Measurements from ENCODE around the gene VEGFA.

DNA sequence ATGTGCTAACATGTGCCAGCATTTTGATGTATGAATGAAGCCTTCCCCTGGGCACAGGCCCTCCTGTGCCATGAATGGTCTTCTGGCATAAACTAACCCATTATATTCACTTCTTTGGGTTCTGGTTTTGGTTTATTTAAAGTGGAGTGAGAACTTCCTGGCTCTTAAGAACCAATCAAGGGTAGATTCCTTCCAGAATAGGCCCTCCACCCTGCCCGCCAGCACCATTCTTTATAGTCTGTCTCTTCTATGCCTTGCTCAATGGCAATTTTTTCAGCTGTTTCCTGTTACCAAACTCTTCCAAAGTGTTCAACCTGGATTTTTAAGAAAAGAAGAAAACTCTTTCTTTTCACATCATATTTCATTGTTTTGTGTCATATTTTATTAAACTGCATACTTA is 44.1 kb downstream of the VEGFA start:
- TF ChIP-seq CTCF (IDR thresholded peaks at IDR 0.05) = no peak
- no peak for TF ChIP-seq POLR2A (IDR thresholded peaks at IDR 0.05)

All from lower leg skin (tissue), 3 donors.